ENCODE results near the gene MOB1B.
"Not testable (repeated sequence)": the region's sequence is repeated elsewhere in the genome, so short reads cannot be mapped to it uniquely, and the experiment has no call there.

MOB1B gene

DNA sequence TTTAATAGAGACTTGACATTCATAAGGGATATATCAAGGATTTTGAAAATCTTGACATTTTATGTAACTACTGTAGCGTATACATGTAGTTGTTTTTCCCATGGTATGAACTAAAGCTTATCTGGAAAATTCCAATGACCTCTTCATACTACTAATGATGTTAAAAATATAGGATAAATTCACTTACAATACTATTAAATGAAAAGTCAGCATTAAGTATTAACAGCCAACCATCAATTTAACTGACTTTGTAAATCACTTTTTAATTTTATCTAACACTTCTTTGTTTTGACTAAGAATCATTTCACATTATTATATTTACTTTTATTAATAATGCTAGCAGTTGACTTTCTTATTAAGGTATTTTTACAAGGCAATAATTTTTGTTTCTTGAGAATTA, 125.4 kb downstream of the MOB1B start:
- H3K4me1 ChIP-seq (ENCODE audit: insufficient read depth, insufficient read length): no peaks in the 10 kb centered on the region
- no peak overlapping the region for H3K9ac ChIP-seq (ENCODE audit: insufficient read length, low read depth)
- no peak overlapping the region for H3K4me3 ChIP-seq (ENCODE audit: insufficient read length, low read depth)
- no peak for TF ChIP-seq ZNF274 (IDR thresholded peaks at IDR 0.05; ENCODE audit: low read depth, low read length)
- TF ChIP-seq YY1 (IDR thresholded peaks at IDR 0.05; ENCODE audit: insufficient read depth, insufficient read length): no peak
- no peak for TF ChIP-seq SUZ12 (IDR thresholded peaks at IDR 0.05; ENCODE audit: extremely low read depth, insufficient read depth, insufficient read length)
- peaks cover 30% of the 10 kb centered on the region for H3K36me3 ChIP-seq (ENCODE audit: insufficient read depth, insufficient read length, low read length)
- no peaks in the 10 kb centered on the region for H3K9me3 ChIP-seq (ENCODE audit: insufficient read depth, low read length)
- no peaks in the 10 kb centered on the region for H3K27me3 ChIP-seq (ENCODE audit: insufficient read depth, insufficient read length)
- DNase-seq (ENCODE audit: low read depth, low spot score): no peak

DNA sequence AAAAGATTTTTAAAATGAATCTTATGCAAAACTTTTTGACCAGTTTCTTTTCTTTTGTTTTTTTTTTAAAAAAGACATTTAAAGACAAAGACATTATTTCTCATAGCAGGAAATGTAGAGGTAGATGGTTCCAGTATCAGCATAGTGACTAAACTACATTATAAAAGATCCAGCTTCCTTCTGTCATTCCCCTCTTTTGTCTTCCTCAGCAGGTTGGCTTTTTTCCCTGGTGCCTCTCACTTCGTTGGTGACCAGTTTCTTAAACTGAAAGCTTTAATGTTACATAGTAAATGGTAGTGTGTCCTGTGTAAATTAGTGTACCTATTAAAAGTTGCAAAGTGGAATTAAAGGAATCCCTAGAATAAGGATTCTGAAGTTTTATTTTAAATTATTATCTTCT, 127.3 kb downstream of the MOB1B start:
- Histone ChIP-seq H3K9ac (ENCODE audit: insufficient read length, low read depth) (no peak overlapping the region), H3K36me3 (ENCODE audit: insufficient read depth, insufficient read length, low read length) (peaks cover 17% of the 10 kb centered on the region), H3K27me3 (ENCODE audit: insufficient read depth, insufficient read length) (no peaks in the 10 kb centered on the region), H3K9me3 (ENCODE audit: insufficient read depth, low read length) (no peaks in the 10 kb centered on the region), H3K4me3 (ENCODE audit: insufficient read length, low read depth) (no peak overlapping the region), H3K4me1 (ENCODE audit: insufficient read depth, insufficient read length) (no peaks in the 10 kb centered on the region)
- DNase-seq (ENCODE audit: low read depth, low spot score): peak; percentile 27
- TF ChIP-seq ZNF274 (IDR thresholded peaks at IDR 0.05; ENCODE audit: low read depth, low read length) (no peak), YY1 (IDR thresholded peaks at IDR 0.05; ENCODE audit: insufficient read depth, insufficient read length) (no peak), SUZ12 (IDR thresholded peaks at IDR 0.05; ENCODE audit: extremely low read depth, insufficient read depth, insufficient read length) (no peak)

DNA sequence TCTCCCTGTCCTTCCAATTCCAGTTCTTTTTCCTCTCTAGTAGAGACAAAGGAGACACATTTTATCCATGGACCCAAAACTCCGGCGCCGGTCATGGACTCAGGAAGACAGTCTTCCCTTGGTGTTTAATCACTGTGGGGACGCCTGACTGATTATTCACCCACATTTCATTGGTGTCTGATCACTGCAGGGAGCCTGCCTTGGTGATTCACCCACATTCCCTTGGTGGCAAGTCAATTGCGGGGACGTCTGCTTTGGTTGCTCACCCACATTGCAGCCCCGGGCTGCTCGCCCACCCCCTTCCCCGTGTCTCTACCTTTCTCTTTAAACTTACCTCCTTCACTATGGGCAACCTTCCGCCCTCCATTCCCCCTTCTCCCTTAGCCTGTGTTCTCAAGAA, 129.9 kb downstream of the MOB1B start:
- peaks cover 16% of the 10 kb centered on the region for H3K36me3 ChIP-seq (ENCODE audit: insufficient read depth, insufficient read length, low read length)
- H3K9ac ChIP-seq (ENCODE audit: insufficient read length, low read depth); H3K4me1 ChIP-seq (ENCODE audit: insufficient read depth, insufficient read length); DNase-seq (ENCODE audit: low read depth, low spot score); H3K9me3 ChIP-seq (ENCODE audit: insufficient read depth, low read length); H3K27me3 ChIP-seq (ENCODE audit: insufficient read depth, insufficient read length); H3K4me3 ChIP-seq (ENCODE audit: insufficient read length, low read depth): not testable (repeated sequence)

All from NT2/D1 (cell line).